SW480 (cell line): ENCODE data around the gene GRIFIN.

Experiments used
- DNase-seq: peaks from one replicate; pipeline ENCODE4 v3.0.0-alpha.2; 2016; ENCODE audit warnings: low spot score

GRIFIN gene

GRCh38 chr7:2512713-2513112 lies 36.5 kb upstream of the GRIFIN start:
- no peak for DNase-seq

GRCh38 chr7:2512179-2512661 lies 36.0 kb upstream of the GRIFIN start:
- DNase-seq, result no peak

GRCh38 chr7:2511769-2512168 lies 35.6 kb upstream of the GRIFIN start:
- no peak for DNase-seq

- DNase-seq, result no peak
These were observed 34.9 kb upstream of the GRIFIN start for GRCh38 chr7:2510909-2511768.

GRCh38 chr7:2510130-2510776 lies 34.1 kb upstream of the GRIFIN start:
- no peak for DNase-seq

- DNase-seq, result no peak
These were observed 33.2 kb upstream of the GRIFIN start for GRCh38 chr7:2509298-2509906.

- DNase-seq, result peak; percentile 92
These were observed 32.4 kb upstream of the GRIFIN start for GRCh38 chr7:2508327-2509215.

- no peak for DNase-seq
These were observed 31.7 kb upstream of the GRIFIN start for GRCh38 chr7:2507917-2508306.

- no peak for DNase-seq
These were observed 31.2 kb upstream of the GRIFIN start for GRCh38 chr7:2507208-2507916.

- DNase-seq, result no peak
These were observed 29.2 kb upstream of the GRIFIN start for GRCh38 chr7:2505401-2505800.

- DNase-seq, result no peak
These were observed 28.7 kb upstream of the GRIFIN start for GRCh38 chr7:2504889-2505375.

- DNase-seq, result peak; percentile 80
These were observed 28.1 kb upstream of the GRIFIN start for GRCh38 chr7:2504128-2504888.

- DNase-seq, result no peak
These were observed 27.1 kb upstream of the GRIFIN start for GRCh38 chr7:2503056-2503941.

GRCh38 chr7:2502647-2502966 lies 26.4 kb upstream of the GRIFIN start:
- no peak for DNase-seq

- no peak for DNase-seq
These were observed 25.9 kb upstream of the GRIFIN start for GRCh38 chr7:2501947-2502646.

- no peak for DNase-seq
These were observed 24.5 kb upstream of the GRIFIN start for GRCh38 chr7:2500701-2501100.

GRCh38 chr7:2499719-2500430 lies 23.7 kb upstream of the GRIFIN start:
- DNase-seq, result no peak

- DNase-seq, result no peak
These were observed 23.0 kb upstream of the GRIFIN start for GRCh38 chr7:2499181-2499580.
